Lower leg skin (tissue), 4 donors: ENCODE measurements around the gene SNX7. TPM values are rescaled to one million over a fixed set of nuclear protein-coding genes. Genes with fewer than 3 reads are reported as not detected.

Experiments used
- DNase-seq, 2 donors: peaks; one replicate each; pipeline ENCODE4 v3.0.0-alpha.2; 2019; ENCODE audit warnings: low spot score in 2 of 2
- H3K4me3 ChIP-seq: fragments of 200-600 bp; sonication (generic); 2 replicates; pipeline ENCODE4 v1.5.1; 2017; ENCODE audit warnings: mild to moderate bottlenecking, low read depth; ENCODE audit not compliant: poor library complexity, severe bottlenecking
- POLR2A ChIP-seq, 2 donors: fragments of 450-650 bp; IDR thresholded peaks; one replicate each; pipeline ENCODE4 v1.6.1; 2016 to 2017; ENCODE audit warnings: antibody characterized with exemption in 2 of 2, mild to moderate bottlenecking in 1 of 2, moderate library complexity in 1 of 2
- WGBS, 2 donors: methylation state at CpG; one replicate each; pipeline ENCODE4 v1.1.5; 2018; 5-methylcytosine and 5-hydroxymethylcytosine counted together
- intact Hi-C: fragments of 100-400 bp; cut with DNase I; formaldehyde crosslinking; loops from one replicate; pipeline ENCODE4 v1.15.0; 2023; ENCODE audit warnings: low total_unique reads
- total RNA-seq, 4 donors: library from RNA; depleted of rRNA; stranded (reverse); fragments of >200 nt; gene quantifications; one replicate each; pipeline ENCODE4 v1.1.0, GENCODE V29; 2016
- TF ChIP-seq, protein P1 (sequence below), 3 donors: fragments of 450-650 bp; IDR thresholded peaks; one replicate each; pipeline ENCODE4 v1.5.1; 2016; ENCODE audit warnings: antibody characterized with exemption in 3 of 3, mild to moderate bottlenecking in 3 of 3, moderate library complexity in 2 of 3

The SNX7 gene
- total RNA-seq, 4 donors from 2014 or later, result 6.4 to 20.4 (median 13.5) TPM

DNA sequence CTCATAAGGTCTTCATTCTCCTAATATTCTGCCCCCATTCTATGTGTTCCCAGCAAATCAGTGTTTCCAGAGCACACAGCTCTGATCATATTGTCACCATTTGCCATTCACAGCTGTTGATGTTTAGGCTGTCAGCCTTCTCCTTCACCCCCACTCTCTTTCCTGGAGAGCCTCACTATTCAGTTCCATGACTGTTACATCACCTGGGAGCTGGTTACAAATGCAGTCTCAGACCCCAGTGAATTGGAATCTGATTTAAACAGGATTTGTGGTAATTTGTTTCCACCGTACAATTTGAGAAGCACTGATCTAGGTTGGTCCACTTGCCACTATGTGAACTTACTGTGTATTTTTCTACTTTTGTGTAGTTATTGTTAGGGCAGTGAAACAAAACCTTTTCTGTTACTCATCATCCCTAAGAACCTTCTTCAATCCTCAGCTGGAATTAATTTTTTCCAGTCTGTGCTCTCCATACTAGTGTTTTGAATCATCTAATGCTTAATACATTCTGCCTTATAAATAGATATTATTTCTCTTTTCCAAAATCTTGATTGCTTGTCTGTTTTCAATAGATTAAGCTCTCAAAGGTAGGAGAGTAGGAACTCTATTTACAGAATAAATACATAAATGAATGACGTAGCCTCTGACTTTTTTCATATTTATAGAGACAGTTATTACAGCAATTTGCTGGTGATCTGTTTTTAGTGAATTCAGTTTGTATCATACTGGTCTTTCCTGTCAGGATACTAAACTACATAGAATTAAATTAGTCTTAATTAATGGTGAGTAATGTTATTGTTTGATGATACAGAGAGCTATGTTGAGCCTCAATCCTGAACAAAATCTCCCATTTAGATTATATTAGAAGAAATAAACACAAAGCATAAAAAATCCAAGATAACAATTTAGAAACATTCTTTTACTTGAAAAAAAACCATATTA is 8.1 kb downstream of the SNX7 start:
- no peak overlapping the region for H3K4me3 ChIP-seq
- no peak for DNase-seq
- WGBS, 2 donors, result 58 to 64% methylated on average over 2 of the region's 2 CpGs
- intact Hi-C loops, result no loop called here
- TF ChIP-seq, protein P1, sequence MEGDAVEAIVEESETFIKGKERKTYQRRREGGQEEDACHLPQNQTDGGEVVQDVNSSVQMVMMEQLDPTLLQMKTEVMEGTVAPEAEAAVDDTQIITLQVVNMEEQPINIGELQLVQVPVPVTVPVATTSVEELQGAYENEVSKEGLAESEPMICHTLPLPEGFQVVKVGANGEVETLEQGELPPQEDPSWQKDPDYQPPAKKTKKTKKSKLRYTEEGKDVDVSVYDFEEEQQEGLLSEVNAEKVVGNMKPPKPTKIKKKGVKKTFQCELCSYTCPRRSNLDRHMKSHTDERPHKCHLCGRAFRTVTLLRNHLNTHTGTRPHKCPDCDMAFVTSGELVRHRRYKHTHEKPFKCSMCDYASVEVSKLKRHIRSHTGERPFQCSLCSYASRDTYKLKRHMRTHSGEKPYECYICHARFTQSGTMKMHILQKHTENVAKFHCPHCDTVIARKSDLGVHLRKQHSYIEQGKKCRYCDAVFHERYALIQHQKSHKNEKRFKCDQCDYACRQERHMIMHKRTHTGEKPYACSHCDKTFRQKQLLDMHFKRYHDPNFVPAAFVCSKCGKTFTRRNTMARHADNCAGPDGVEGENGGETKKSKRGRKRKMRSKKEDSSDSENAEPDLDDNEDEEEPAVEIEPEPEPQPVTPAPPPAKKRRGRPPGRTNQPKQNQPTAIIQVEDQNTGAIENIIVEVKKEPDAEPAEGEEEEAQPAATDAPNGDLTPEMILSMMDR (IDR thresholded peaks at IDR 0.05), result no peak
- no peak for TF ChIP-seq POLR2A (IDR thresholded peaks at IDR 0.05)

- WGBS, 2 donors, result 59 to 67% methylated on average over 2 of the region's 2 CpGs
- intact Hi-C loops, result no loop called here
- TF ChIP-seq POLR2A (IDR thresholded peaks at IDR 0.05), result no peak
- TF ChIP-seq, protein P1 (IDR thresholded peaks at IDR 0.05), result no peak
- no peak for DNase-seq
- H3K4me3 ChIP-seq, result no peak overlapping the region
Measured at GRCh38 chr1:98672189-98672588, 10.7 kb downstream of the SNX7 start.

DNA sequence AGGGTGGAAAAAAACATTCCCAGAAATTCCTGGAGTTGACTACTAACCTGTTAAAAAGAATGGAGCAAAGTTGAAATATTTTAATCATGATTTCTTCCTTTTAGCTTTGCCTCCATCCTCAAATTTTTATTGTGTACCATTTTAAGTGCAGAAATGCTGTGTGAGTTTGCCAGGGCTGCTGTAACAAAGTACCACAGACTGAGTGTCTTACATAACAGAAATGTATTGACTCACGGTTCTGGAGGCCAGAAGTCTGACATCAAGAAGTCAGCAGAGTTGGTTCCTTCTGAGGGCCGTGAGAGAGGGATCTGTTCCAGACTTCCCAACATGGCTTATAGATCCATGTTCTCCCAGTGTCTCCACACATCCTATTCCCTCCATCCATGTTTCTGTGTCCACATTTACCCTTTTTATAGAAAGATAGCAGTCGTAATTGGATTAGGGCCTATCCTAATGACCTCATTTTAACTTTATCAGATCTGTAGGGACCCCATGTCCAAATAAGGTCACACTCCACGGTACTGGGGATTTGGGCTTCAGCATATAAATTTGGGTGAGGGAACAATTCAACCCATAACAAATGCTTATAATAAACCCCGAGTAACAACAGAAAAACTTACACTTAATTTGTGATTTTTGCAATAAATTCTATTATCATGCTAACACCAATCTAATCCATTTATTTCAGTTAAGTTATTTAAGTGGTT is 12.7 kb downstream of the SNX7 start:
- WGBS, 2 donors, result 65 to 66% methylated on average over 5 of the region's 5 CpGs
- no peak for DNase-seq
- no peak for TF ChIP-seq POLR2A (IDR thresholded peaks at IDR 0.05)
- TF ChIP-seq, protein P1 (IDR thresholded peaks at IDR 0.05), result no peak
- H3K4me3 ChIP-seq, result no peak overlapping the region
- intact Hi-C loops, result no loop called here

GRCh38 chr1:98675282-98675681 is 13.8 kb downstream of the SNX7 start:
- WGBS, 2 donors, result 67 to 73% methylated on average over 5 of the region's 5 CpGs
- intact Hi-C loops, result no loop called here
- H3K4me3 ChIP-seq, result no peak overlapping the region
- no peak for DNase-seq
- TF ChIP-seq POLR2A (IDR thresholded peaks at IDR 0.05), result no peak
- TF ChIP-seq, protein P1 (IDR thresholded peaks at IDR 0.05), result no peak

GRCh38 chr1:98677288-98677687 is 15.8 kb downstream of the SNX7 start:
- H3K4me3 ChIP-seq, result no peak overlapping the region
- 36 to 41% methylated on average over 4 of the region's 4 CpGs for WGBS, 2 donors
- DNase-seq, result no peak
- TF ChIP-seq, protein P1 (IDR thresholded peaks at IDR 0.05), result no peak
- TF ChIP-seq POLR2A (IDR thresholded peaks at IDR 0.05), result no peak
- intact Hi-C loops, result no loop called here
